ENCODE results near the gene DACH2.

The DACH2 gene

DNA sequence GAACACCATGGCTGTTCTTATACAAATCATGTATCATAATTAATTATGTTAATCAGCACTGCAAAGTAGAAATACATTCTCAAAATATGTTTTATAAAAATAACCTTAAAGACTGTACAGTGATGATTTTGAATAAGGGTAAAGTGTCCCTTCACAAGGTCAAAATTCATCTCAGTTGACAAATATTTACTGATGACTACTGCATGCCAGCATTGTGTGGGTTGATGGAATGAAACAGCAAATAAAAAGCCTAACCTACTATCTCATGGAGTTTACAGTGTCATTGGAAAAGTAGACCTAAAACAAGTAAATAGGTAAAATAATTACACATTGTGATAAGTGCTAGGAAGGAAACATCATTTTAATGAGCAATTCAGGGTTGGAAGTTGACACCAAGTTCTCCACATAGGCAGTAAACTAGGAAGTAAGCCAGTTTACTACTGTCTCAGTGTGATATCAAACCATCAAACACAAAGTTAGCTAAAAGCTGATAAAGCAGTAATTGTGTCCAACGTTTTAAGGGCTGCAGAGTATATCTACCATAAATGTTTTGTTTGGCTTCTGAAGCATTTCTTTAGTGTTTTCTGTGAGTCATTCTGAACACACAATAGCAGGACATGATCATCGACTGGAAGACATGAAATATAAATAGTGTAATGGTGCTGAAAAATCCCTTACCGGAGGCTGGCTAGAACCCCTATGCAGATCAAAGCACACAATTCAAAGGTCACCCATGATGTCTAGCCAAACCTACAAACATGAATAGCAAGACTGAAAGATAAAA, 221.8 kb downstream of the DACH2 start:
- H3K4me3 ChIP-seq (ENCODE audit: low read depth, low read length), result no peak overlapping the region
- TF ChIP-seq, protein P1, sequence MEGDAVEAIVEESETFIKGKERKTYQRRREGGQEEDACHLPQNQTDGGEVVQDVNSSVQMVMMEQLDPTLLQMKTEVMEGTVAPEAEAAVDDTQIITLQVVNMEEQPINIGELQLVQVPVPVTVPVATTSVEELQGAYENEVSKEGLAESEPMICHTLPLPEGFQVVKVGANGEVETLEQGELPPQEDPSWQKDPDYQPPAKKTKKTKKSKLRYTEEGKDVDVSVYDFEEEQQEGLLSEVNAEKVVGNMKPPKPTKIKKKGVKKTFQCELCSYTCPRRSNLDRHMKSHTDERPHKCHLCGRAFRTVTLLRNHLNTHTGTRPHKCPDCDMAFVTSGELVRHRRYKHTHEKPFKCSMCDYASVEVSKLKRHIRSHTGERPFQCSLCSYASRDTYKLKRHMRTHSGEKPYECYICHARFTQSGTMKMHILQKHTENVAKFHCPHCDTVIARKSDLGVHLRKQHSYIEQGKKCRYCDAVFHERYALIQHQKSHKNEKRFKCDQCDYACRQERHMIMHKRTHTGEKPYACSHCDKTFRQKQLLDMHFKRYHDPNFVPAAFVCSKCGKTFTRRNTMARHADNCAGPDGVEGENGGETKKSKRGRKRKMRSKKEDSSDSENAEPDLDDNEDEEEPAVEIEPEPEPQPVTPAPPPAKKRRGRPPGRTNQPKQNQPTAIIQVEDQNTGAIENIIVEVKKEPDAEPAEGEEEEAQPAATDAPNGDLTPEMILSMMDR (IDR thresholded peaks at IDR 0.05; ENCODE audit: control insufficient read depth, extremely low read depth, insufficient read depth), result no peak
- DNase-seq (ENCODE audit: low read depth), result peak; percentile 8

DNA sequence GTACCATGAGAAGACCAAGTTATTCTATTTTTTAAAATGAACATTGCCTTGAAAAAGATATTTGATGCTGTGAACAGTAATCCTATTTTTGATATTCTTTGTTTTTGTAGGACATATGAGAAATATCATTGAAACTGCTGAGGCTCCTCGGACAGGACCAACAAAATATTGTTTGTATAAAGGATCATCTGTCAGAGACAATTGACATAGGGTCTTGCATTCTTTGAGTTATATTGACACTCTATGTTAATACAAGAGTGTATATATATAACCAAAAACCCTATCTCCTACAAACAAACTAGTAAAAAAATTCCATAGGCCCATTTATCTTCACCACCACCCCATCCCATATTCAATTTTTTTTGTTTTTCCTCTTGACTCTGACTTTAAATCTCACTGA, 222.7 kb downstream of the DACH2 start:
- TF ChIP-seq, protein P1 (IDR thresholded peaks at IDR 0.05; ENCODE audit: control insufficient read depth, extremely low read depth, insufficient read depth), result no peak
- DNase-seq (ENCODE audit: low read depth), result no peak

GRCh38 chrX:86379209-86379608, 231.0 kb downstream of the DACH2 start:
- no peak for DNase-seq (ENCODE audit: low read depth)
- H3K4me3 ChIP-seq (ENCODE audit: low read depth, low read length), result no peak overlapping the region
- TF ChIP-seq, protein P1 (IDR thresholded peaks at IDR 0.05; ENCODE audit: control insufficient read depth, extremely low read depth, insufficient read depth), result no peak

More for the DNA sequence above, 222.7 kb downstream of the DACH2 start:
- no peak overlapping the region for H3K4me3 ChIP-seq (ENCODE audit: low read depth, low read length)

GRCh38 chrX:86383681-86384540, 235.7 kb downstream of the DACH2 start:
- no peak overlapping the region for H3K4me3 ChIP-seq (ENCODE audit: low read depth, low read length)
- TF ChIP-seq, protein P1 (IDR thresholded peaks at IDR 0.05; ENCODE audit: control insufficient read depth, extremely low read depth, insufficient read depth), result no peak
- DNase-seq (ENCODE audit: low read depth), result no peak

DNA sequence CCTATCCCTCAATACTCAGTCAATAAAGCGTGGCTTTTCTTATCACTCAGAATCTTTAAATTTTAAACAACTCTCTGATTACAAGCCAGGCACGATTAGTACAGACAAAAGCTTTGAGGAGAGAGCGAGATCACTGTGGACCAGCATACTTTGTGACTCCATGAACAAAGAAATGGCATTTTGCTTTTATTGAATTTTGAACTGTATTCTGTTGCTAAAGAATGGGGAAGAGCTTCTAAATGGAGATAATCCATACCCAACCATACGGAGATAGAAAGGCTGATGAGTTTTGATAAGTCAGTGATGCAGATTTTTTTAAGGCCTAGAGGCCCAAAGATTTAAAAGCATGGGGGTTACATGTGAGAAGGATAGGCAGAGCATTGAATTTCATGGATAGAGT, 259.1 kb downstream of the DACH2 start:
- no peak for DNase-seq (ENCODE audit: low read depth)
- TF ChIP-seq, protein P1 (IDR thresholded peaks at IDR 0.05; ENCODE audit: control insufficient read depth, extremely low read depth, insufficient read depth), result no peak
- no peak overlapping the region for H3K4me3 ChIP-seq (ENCODE audit: low read depth, low read length)

GRCh38 chrX:86421771-86422170, 273.5 kb downstream of the DACH2 start:
- DNase-seq (ENCODE audit: low read depth), result no peak
- TF ChIP-seq, protein P1 (IDR thresholded peaks at IDR 0.05; ENCODE audit: control insufficient read depth, extremely low read depth, insufficient read depth), result no peak
- H3K4me3 ChIP-seq (ENCODE audit: low read depth, low read length), result no peak overlapping the region
